Fibroblast of peridontal ligament (primary cell): Measurements from ENCODE around the gene ALK.
A peak's percentile ranks its signal among the peaks of the same experiment; 100 is the strongest.
"Not testable (repeated sequence)": the region's sequence is repeated elsewhere in the genome, so short reads cannot be mapped to it uniquely, and the experiment has no call there.

ENCODE experiments used
- DNase-seq: peaks from one replicate; pipeline ENCODE4 v3.0.0-alpha.2; 2010; ENCODE audit errors: extremely low read depth

The ALK gene

DNA sequence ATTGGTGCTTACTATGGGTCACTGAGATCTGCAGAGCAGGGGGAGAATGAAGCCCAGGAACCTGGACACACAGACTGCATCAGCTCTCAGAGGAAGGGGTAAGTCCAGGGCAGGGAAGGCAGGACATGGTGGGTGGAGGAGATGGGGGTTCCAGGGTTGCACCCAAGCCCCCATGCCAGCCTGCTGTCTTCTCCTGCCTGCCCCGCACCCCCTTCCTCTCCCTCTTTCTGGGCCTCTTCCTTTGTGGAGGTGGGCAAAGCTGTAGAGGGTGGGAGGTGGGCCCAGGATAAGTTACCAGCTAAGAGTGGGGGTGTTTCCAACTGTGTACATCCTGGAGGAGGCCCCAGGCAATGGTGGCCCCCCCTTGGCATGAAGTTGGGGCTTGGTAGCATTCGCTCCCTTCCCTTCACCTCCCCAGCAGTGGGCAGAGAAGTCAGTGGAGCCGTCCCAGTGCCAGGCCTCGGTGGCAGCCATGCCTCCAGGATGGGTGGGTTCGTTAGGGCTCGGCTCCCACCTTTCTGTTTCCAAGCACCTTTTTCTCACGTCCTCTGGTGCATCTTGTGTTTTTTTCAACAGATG, 674.0 kb downstream of the ALK start:
- DNase-seq, result no peak

DNA sequence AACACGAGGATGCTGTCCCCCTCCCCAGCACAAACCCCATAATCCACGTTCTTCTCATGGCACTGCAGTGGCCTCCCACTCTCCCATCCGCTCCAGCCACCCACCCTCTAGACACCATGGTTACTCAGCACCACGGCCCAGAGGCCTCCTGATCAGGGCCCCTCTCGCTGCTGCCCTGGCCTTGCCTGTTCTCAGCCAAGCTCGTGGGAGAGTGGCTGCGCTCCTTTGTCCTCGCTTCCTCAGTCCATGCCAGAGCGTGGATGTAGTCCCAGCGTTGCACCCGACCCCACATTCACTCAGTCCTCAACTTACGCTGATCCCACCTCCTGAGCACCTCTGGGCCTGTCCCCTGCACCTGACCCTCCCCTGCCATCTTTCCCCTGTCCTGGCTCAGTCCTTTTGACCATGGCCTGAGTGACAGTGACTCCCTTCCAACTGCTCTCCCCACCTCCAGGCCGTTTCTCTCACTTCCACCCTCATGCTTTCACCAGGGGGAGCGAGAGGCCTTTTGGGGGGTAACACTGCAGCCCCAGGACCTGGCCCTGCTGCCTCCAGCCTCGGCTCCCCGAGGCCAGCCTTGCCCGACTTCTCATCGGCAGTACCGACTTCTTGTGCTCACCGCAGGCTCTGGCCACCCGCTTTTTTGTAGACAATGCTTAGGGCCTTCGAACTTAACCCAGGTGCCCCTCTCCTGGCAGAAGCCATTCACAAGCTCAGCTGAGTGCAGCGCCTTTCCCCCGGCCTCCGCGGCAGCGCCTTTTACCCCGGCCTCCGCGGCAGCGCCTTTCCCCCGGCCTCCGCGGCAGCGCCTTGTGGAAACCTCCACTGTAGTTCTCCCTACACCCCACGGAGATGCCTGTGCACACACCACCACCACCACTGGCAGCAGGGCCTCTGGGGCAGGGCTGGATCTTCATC, 674.7 kb downstream of the ALK start:
- no peak for DNase-seq

DNA sequence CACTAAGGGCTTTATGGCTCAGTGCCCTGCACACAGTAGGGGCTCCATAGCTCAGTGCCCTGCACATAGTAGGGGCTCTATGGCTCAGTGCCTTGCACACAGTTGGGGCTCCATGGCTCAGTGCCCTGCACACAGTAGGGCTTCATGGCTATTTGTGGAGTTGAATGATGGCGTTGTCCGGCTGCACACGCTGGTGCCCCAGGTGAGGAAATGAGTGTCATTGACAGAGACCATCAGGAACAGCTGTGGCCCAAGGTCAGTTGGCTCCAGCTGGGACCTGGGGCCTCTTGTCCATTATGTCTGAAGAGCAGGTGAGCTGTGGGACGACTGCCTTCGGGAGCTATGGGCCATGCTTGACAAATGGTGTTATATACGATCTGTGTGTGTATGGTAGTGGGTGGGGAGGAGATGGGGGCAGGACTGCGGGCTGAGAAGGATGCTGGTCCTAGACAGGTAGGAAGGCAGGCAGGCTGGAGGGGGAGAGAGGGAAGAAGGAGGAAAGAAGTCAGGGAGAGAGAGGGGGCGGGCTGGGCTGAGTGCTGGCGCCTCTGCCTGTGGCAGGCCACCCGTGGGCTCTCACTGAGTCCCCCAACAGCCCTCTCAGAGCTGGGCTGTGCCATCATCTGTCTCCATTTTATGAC, 675.5 kb downstream of the ALK start:
- DNase-seq, result no peak

DNA sequence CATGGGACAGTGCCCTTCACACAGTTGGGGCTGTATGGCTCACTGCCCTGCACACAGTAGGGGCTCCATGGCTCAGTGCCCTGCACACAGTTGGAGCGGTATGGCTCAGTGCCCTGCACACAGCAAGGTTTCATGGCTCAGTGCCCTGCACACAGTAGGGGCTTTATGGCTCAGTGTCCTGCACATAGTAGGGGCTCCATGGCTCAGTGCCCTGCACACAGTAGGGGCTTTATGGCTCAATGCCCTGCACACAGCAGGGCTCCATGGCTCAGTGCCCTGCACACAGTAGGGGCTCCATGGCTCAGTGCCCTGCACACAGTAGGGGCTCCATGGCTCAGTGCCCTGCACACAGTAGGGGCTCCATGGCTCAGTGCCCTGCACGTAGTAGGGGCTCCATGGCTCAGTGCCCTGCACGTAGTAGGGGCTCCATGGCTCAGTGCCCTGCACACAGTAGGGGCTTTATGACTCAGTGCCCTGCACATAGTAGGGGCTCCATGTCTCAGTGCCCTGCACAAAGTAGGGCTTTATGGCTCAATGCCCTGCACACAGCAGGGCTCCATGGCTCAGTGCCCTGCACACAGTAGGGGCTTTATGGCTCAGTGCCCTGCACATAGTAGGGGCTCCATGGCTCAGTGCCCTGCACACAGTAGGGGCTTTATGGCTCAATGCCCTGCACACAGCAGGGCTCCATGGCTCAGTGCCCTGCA, 676.2 kb downstream of the ALK start:
- not testable (repeated sequence) for DNase-seq

DNA sequence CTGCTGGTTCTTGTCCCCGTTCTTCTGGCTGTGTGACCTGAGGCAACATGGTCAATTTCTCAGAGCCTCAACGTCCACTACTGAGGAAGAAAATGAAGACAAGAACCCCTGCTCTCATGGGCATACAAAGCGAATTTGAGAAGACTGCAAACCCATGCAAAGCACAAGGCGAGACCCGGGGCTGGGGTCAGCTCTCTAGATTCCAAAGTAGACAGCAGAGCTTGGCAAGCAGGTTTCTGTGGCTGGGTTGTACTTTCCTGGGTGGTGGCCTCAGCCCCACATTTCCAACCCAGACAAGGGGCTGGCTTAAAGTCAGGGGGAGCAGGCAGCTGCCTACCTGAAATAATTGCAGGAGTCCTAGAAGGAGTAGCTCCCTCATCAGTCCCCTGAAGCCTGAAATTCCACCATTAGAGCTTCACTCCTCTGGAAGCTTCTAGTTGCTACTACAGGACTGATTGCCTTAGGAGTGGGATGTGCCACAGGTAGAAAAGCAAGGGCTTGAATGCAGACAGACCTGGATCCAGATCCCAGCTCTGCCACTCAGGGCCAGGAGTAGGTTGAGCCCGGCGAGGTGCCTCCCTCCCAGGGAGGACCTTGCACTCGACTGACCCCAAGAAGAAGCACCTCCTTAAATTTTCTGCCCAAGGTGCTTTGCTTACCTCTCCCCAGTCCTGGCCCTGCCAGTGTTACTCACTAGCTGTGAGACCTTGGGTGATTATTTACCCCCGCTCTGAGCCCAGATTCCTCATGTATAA, 678.6 kb downstream of the ALK start:
- DNase-seq, result no peak

DNA sequence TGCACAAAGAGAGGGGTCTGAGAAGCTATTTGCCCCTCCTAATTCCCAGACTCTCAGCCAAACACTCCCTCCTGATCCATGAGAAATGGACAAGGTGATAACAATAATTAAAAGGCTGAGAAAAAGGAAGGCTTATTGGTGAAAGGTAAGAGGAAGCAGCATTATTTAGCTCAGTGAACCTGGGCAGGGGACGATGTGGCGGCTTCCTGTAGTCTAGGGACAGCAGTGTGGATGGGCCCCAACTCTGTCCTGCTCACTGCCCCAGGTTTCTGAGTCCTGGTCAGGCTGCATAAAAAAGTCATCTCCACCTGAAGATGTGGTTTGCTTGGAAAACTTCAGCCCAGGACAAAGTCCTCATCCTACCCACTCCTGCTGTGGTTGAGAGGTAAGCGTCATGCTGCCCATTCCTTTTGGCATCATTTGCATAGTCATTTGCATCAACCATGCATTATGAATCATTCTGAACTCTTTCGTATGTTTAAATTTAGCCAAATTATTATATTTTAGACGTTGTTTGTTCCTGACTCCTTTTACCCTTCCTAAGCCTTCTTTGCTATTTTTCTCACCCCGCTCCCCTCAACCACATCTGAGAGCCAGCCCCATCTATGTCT, 679.3 kb downstream of the ALK start:
- no peak for DNase-seq

DNA sequence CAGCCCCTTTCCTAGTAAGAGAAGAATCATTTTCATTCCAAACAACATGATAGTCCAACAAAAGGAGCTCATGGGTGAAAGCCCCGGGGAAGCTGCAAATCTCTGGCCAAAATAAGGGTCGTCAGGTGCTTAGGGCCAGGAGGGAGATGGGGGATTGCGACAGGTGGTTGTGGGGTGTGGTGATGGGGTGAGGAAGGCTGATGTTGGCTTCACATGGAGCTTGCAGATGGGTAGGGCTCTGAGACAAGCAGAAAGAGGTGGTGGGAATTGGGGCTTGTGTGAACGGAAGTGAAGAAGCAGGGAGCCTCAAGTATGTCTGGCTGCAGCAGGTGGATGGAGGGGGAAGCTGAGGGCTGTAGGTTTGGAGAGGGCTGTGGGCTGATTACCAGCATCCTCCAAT, 680.0 kb downstream of the ALK start:
- DNase-seq, result no peak

DNA sequence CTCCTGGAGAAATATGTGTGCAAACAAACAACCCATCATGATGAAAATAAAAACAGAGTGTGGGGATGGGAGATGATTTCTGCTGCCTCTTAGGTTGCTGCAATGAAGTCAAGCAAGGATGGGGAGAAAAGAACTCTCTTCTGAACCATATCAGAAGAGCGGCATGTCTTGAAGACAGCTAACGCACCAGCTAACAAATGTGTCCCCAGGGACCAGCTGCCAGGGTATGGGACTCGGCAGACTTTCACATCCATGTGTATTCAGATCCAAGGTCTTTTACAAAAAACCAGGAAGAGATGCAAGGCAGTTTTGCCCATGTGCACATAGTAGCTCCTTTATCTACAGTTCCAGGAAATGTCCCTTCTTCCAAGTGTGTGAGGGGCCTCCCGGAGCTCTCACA, 680.8 kb downstream of the ALK start:
- no peak for DNase-seq

DNA sequence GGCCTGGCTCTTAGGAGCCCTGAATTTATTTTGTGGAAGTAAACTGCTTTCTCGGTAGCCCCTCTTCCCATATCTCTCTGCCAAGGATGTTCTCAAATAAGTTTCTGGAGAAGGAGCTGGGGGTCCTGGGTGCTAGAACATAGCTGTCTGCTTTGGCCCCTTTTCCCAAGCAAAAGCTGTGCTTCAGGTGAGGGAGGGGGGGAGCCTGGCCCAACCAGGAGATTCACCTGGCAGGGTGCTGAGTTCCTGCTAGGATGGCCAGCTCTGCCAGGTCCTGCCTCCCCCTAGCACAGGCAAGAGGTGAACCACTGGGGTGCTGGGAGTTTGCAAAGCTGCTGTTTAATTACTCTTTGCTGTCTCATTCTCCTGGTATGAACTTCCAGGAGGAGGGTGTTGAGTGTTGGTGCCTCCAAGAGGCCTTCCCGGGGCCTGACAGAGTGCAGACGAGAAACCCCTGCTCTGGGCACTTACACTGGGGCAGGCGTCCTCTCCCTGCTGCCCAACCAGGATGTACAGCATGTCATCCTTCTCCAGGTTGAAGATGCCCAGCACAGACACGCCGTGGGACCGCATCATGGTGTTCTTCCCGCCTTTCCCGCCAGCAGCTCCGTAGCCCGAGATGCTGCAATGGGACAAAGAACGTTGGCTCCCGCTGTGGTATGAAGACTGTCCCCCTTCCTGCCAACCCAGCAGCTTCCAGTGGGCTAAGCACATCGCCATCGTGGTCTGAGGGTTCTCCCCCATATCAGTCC, 682.0 kb downstream of the ALK start:
- no peak for DNase-seq

DNA sequence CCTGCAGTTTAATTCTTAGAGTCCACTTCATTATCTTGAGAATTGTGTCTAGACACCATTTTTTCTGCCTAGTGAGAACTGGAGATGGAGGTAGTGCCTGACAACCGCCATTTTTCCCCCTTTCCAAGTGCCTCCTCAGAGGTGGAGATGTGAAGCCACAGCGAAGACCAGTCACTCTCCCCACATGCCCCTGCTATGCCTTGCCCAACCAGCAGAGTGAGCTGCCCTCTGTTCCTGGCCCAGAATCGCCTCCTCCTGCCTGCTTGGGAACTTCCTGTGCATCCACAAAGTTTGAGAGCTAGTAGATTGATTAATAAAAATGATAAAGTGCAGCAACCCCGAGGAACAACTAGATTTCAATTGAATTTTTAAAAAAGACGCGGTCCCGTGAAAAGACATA, 682.9 kb downstream of the ALK start:
- peak; percentile 5 for DNase-seq

DNA sequence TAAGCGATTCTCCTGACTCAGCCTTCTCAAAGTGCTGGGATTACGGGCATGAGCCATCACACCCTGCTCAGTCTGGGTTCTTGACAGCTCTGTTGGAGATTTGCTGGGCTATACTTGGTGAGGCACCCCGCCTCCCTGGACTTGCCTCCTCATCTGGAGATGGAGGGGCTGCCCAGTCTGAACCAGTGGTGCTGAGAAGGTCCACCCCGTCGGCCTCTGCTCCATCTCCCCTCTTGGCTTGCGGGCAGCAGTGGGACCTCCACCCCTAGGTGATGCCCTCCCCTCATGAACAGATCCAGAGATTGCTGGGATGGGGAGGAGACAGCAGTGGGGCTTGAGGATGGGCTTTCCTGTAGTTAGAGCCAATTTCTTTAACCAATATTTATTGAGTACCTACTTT, 685.3 kb downstream of the ALK start:
- no peak for DNase-seq

DNA sequence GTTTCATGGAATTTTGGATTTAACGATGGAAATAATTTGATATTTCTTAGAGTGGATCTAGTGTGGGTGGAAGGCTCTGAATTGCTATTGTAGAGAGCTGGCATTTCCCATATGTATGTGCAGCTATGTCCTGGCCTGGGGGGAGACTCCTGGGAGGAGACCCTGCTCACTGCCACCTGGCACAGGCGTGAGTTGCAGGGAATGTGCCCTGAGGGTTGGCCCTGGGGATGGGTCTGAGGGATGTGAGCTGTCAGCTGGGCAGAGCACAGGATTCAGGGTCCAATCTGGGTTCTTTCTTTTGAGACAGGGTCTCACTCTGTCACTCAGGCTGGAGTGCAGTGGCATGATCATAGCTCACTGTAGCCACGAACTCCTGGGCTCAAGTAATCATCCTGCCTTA, 686.0 kb downstream of the ALK start:
- no peak for DNase-seq

DNA sequence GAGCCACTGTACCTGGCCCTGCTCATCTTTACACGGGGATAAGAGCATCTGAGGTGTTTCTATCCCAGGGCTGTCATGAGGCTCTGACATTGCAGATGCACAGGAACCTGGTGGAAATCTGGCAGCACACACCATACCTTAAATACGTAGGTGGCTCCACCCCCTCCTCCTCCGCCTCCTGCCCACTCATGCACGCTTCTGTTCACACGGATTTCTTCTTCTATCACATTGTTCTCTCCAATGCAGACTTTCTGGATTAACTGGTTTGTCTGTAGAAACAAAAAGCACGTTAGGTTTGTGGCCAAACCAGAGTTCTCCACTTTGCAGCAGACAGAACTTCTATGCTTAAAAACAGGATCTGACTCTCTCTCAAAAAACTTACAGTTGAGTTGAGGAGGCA, 688.0 kb downstream of the ALK start:
- DNase-seq, result no peak

DNA sequence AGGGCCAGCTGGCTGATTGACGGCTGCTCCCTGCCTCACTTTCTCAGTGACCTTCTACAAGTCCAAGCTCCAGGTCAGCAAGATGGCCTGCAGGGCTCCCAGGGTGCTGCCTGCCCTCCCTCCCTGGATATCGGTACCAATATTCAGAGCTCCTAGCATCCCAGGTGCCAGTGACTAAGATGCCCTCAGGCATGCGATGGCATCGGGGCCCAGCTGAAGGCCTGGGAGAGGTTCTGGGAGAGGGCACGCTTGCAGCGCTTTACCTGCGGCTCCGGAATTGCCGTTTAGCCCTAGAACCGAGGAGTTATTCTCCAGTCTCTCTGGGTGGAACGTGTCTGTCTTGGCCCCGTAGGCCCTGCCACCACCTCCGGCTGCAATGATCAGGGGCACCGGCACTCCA, 689.3 kb downstream of the ALK start:
- DNase-seq, result no peak

DNA sequence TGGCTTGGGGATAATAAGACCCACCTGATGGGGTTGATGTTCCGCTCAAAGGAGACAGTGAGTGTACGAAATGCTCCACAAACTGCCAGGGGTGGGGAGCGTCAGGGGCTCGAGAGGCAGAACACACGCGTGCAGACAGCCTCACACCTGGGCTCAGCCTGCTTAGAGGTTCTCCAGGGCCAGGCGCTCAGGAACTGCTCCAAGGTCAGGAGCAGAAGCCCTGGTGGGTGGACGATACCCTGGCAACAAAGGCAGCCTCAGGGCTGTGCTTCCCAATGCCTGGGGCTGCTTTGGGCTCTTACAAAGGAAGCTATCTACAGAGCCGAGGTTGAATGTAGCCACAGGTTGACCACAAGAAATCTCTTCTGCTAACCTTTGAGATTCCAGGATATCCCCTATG, 691.7 kb downstream of the ALK start:
- DNase-seq, result no peak

DNA sequence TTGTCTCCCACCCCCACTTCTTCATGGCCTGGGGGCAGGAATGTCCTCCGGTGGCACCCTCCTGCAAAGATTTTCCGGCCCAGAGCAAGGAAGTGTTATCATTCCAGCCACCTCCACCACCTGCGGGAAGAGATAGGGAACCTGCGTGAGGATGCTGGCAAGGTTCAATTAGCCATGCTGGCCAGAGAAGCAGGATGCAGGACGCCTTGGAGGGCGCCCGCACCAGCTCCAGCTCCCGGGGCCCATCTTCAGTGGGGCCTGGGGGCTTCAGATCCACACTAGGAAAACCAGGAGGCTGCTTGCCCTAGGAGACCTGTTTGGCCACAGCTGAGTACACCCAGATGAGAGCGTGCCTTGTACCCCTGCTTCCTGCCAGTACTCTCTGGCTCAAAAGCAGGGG, 692.4 kb downstream of the ALK start:
- DNase-seq, result no peak

DNA sequence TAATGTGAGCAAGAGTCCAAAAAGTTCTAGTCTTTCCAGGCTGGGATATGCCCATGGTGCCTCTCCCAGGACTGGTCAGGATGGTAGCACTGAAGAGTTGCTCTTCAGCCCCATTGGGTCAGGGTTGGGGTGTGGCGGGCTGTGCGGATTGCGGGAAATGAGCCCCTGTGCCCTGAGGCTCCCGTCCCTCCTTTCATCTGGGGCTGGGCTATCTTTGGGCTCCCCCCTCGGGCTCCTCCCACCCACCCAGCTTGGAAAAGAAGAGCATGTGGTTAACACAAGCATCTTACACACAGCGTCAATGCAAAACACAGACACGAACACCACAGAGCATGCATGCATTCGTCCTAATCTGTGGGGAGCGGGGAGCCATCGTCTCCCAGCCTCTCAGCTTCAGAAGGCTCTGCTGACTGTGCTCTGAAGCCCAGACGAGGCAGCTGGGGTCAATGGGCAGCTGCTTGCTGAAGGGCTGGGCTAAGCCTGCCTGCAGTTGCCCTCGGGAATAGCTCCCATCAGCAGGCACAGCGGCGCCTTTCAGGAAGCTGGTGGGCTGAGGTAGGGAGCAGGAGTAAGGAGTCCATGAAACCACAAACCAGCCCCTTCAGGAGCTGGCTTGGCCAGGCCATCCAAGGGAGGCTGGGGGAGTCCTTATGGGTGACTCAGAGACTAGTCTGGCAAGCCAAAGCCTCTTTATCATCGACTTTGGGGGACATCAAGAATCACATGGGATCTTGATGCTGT, 693.3 kb downstream of the ALK start:
- DNase-seq, result peak; percentile 12

DNA sequence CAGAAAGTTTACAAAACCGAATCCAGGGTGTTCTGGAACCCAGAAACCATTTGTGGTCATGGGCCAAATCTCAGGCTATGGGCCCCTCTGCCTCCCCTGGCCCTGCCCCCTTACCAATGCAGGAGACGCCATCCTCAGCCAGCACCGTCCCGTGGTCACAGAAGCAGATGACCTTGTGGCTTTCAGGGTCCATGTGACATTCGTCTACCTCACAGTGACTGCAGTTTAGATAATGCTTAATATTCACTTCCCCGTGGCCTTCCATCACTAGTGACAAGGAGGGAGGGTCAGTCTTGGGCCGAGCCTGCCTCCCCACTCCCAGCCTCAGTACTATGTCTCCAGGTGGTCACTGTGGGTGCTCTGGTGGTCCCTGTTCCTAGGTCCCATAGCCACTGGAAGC, 694.6 kb downstream of the ALK start:
- DNase-seq, result no peak

DNA sequence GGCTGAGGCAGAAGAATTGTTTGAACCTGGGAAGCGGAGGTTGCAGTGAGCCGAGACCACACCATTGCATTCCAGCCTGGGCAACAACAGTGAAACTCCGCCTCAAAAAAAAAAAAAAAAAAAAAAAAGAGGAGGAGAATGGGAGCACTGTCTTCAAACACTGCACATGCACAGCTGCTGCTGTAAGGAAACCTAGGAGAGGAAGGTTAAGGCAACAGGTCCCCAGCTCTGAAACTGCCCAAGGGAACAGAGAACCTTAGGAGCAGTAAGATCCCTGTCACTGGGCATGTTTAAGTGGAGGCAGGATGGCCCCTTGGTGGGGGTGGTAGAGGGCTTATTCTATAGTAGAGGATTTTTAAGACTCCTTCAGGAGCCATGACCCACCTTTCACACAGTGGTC, 695.0 kb downstream of the ALK start:
- no peak for DNase-seq

DNA sequence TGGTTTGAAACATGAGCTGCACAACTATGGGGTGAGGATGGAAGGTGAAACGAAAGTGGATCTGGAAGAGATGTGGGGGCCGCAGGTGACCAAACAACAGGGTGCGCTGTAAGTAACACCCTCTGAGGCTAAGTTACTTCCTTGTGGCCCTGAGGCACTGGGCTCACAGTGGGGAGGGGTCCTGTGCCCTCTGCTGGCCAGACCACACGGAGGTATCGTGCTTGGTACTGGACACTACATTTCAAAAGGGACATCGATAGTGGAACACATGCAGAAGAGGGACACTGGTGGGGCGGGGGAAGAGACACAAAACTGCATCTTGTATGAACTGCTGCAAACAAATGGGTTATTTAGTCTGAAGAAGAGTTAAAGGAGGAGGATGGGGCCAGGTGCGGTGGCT, 695.6 kb downstream of the ALK start:
- no peak for DNase-seq
